K562 (cell line): ENCODE data around the gene CEP68. TPM values are rescaled to one million over a fixed set of nuclear protein-coding genes. Genes with fewer than 3 reads are reported as not detected.
A peak's percentile ranks its signal among the peaks of the same experiment; 100 is the strongest.

Experiments
- ATF7 ChIP-seq: fragments of 450-650 bp; IDR thresholded peaks from 2 replicates; pipeline ENCODE4 v1.7.1; 2014; ENCODE audit warnings: mild to moderate bottlenecking, moderate library complexity
- C11orf30 ChIP-seq: fragments of 450-650 bp; IDR thresholded peaks from 2 replicates; pipeline ENCODE4 v1.6.1; 2016; ENCODE audit warnings: low read depth, mild to moderate bottlenecking
- CREM ChIP-seq: IDR thresholded peaks from 2 replicates; pipeline ENCODE4 v1.6.1; 2014; ENCODE audit warnings: antibody characterized with exemption, low read depth
- DPF2 ChIP-seq: fragments of 450-650 bp; IDR thresholded peaks from 2 replicates; pipeline ENCODE4 v1.6.1; 2016
- ELF1 ChIP-seq: fragments of 200-800 bp; sonication (Bioruptor generic); IDR thresholded peaks from 2 replicates; pipeline ENCODE4 v1.6.1; 2016; ENCODE audit warnings: missing genetic modification characterization, missing compliant biosample characterization
- HMBOX1 ChIP-seq: sonication (generic); IDR thresholded peaks from 2 replicates; pipeline ENCODE4 v1.6.1; 2016
- HMG20A ChIP-seq: fragments of 450-650 bp; formaldehyde crosslinking; conservative IDR thresholded peaks from 2 replicates; pipeline ENCODE4 v1.4.0; 2020; ENCODE audit warnings: mild to moderate bottlenecking, mixed read lengths
- KLF16 ChIP-seq: IDR thresholded peaks from 2 replicates; pipeline ENCODE4 v1.6.1; 2016; ENCODE audit warnings: antibody characterized with exemption
- MAFF ChIP-seq: IDR thresholded peaks from 2 replicates; pipeline ENCODE4 v1.6.1; 2012; ENCODE audit warnings: low read length, improper control_type of control experiment
- MAFK ChIP-seq: IDR thresholded peaks from 2 replicates; pipeline ENCODE4 v1.6.1; 2011; ENCODE audit warnings: low read length, improper control_type of control experiment
- MEIS2 ChIP-seq: fragments of 450-650 bp; IDR thresholded peaks from 2 replicates; pipeline ENCODE4 v1.6.1; 2014; ENCODE audit warnings: mild to moderate bottlenecking; ENCODE audit not compliant: partially characterized antibody
- NCOA2 ChIP-seq, 2 experiments: fragments of 450-650 bp; IDR thresholded peaks; 2 replicates each; pipeline ENCODE4 v1.6.1; 2018; ENCODE audit warnings: mild to moderate bottlenecking in 2 of 2, moderate library complexity in 1 of 2; ENCODE audit not compliant: partially characterized antibody in 2 of 2
- NFE2 ChIP-seq: IDR thresholded peaks from 2 replicates; pipeline ENCODE4 v1.6.1; 2014; ENCODE audit warnings: antibody characterized with exemption, low read depth
- PKNOX1 ChIP-seq: fragments of 450-650 bp; IDR thresholded peaks from 2 replicates; pipeline ENCODE4 v1.6.1; 2016
- RBM39 ChIP-seq: fragments of 200-400 bp; formaldehyde crosslinking; optimal IDR thresholded peaks from 2 replicates; pipeline ENCODE3; 2018; ENCODE audit warnings: low read depth, low read length
- TEAD4 ChIP-seq, 2 experiments: sonication (generic) in 1 of 2; formaldehyde crosslinking in 1 of 2; IDR thresholded peaks; 2 replicates each; pipeline versions ENCODE4 v1.6.1 to v1.8.0; 2012 to 2022; ENCODE audit warnings: borderline replicate concordance in 1 of 2, inconsistent platforms in 1 of 2, low read length in 1 of 2, mild to moderate bottlenecking in 1 of 2, missing genetic modification reagents in 1 of 2
- TRIM25 ChIP-seq: fragments of 450-650 bp; IDR thresholded peaks from 2 replicates; pipeline ENCODE4 v1.7.0; 2016; ENCODE audit warnings: borderline replicate concordance
- YY1 ChIP-seq, 3 experiments: IDR thresholded peaks; 2 replicates each; pipeline ENCODE4 v1.6.1; 2011; ENCODE audit warnings: low read length in 2 of 3, mild to moderate bottlenecking in 2 of 3, moderate library complexity in 2 of 3, borderline replicate concordance in 1 of 3, control low read depth in 1 of 3, low read depth in 1 of 3; ENCODE audit not compliant: insufficient read depth in 3 of 3, insufficient replicate concordance in 2 of 3, control insufficient read depth in 1 of 3, insufficient read length in 1 of 3; ENCODE audit errors: extremely low read depth in 1 of 3
- ZNF316 ChIP-seq: fragments of 450-650 bp; IDR thresholded peaks from 2 replicates; pipeline ENCODE4 v1.6.1; 2016
- ZNF57 ChIP-seq: fragments of 450-650 bp; formaldehyde crosslinking; IDR thresholded peaks from 2 replicates; pipeline ENCODE4 v1.4.0; 2020; ENCODE audit warnings: mild to moderate bottlenecking, moderate library complexity
- ZNF655 ChIP-seq: fragments of 250-450 bp; sonication (Bioruptor Pico); IDR thresholded peaks from 2 replicates; pipeline ENCODE4 v1.5.0; 2021
- polyA plus RNA-seq, 8 experiments: library from polyadenylated mRNA; depleted of rRNA in 4 of 8; stranded (reverse) in 5 of 8; unstranded in 3 of 8; fragments of >200 nt; fragmentation: Nextera tagmentation in 2 of 8; fragmentation: Illumina TruSeq in 1 of 8; extraction: Ambion mirVana in 2 of 8; extraction: Trizol in 1 of 8; gene quantifications; 2 replicates each; pipeline versions ENCODE4 v1.2.1 to v1.2.3, GENCODE V29; 2011 to 2014; ENCODE audit warnings: inconsistent platforms in 1 of 8, missing spikeins in 1 of 8
- total RNA-seq, 7 experiments: library from RNA; depleted of rRNA in 6 of 7; stranded (reverse); fragments of >200 nt in 6 of 7; fragmentation: Illumina TruSeq in 2 of 7; extraction: Trizol in 2 of 7; gene quantifications; 2 replicates each; pipeline versions ENCODE4 v1.2.1 to v1.2.3, GENCODE V29; 2011 to 2021; ENCODE audit warnings: low replicate concordance in 1 of 7

Gene CEP68
- total and polyA plus RNA-seq, 9 of the 15 experiments (the other 6 are each of a cell fraction or from before 2014, with no cell fraction given), result 1.4 to 8.5 (median 5.2) TPM

- TF ChIP-seq ATF7 (peak; percentile 19; the same call in 1 of the 2 replicates), KLF16 (0 out of 2 replicates have a peak, but pooled peaks have one; percentile 36), NFE2 (peak; percentile 90), ZNF57 (no peak), MAFF (peak; percentile 29; the same call in 1 of the 2 replicates), C11orf30 (peak; percentile 78), TRIM25 (no peak), TEAD4 (IDR thresholded peaks at IDR 0.05; ENCODE audit: low read length) (0 out of 2 replicates have a peak, but pooled peaks have one; percentile 29), TEAD4 (CRISPR knock-in tag; IDR thresholded peaks at IDR 0.05; ENCODE audit: borderline replicate concordance) (no peak), RBM39 (no peak), HMBOX1 (peak; percentile 68; the same call in 1 of the 2 replicates), PKNOX1 (peak; percentile 69), DPF2 (peak; percentile 71), CREM (0 out of 2 replicates have a peak, but pooled peaks have one; percentile 23), ELF1 (tag) (no peak), MEIS2 (peak; percentile 78), MAFK (peak; percentile 45; the same call in 1 of the 2 replicates), HMG20A (no peak), ZNF655 (CRISPR knock-in tag) (no peak), ZNF316 (peak; percentile 70), NCOA2 (IDR thresholded peaks at IDR 0.05; ENCODE audit: partially characterized antibody in 2 of 2) (no peak), YY1 (IDR thresholded peaks at IDR 0.05; ENCODE audit: borderline replicate concordance in 1 of 3, control insufficient read depth in 1 of 3, extremely low read depth in 1 of 3, insufficient read depth in 3 of 3, insufficient read length in 1 of 3, insufficient replicate concordance in 2 of 3, low read depth in 1 of 3, low read length in 2 of 3) (peak in 1 of 3 experiments; percentile 44)
These were observed 6.9 kb downstream of the CEP68 start (continued) for GRCh38 chr2:65062843-65063825.
